ENCODE data around the gene DHPS.
"Not testable (repeated sequence)": the region's sequence is repeated elsewhere in the genome, so short reads cannot be mapped to it uniquely, and the experiment has no call there.

Gene DHPS

DNA sequence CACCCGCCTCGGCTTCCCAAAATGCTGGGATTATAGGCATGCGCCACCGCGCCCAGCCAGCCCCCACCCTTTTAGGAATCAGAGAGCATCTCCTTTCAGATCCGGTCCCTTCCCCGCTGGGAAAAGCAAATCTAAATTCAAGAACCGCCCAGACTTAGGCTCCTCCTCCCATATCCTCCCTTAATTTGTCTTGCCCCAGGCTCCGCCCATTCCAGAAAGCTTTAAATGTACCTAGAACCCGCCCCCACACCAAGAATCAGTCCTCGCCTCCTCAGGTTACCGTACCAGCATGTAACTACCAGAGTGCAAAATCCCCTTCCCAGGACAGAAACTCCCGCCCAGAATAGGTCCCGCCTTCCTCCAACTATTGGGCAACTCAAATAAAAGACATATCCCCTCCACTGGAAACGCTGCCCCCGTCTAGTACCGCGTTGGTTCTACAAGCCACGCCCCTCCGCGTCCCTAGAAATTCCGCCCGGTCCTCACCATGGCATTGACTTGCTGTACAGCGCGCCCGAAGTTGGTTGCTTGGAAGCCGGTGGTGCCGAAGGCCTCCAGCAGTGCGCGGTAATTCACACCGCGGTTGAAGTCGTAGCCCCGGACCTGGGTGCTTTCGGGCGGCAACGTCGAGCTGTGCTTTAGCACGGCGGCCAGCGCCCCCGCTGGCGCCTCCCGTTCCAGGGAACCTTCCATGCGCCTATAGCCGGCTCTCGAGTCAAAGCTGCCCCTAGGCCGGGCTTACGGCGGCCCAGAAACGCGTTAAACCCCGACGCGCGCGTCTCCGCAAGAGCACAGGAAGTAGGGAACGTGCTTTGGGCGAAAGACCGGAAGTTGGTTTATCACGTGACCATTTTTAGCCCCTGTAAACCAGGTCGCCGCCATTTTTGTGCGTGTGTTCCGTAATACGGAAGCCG lies at the start of gene DHPS:
DHPS (minus strand) TSS at position 807 of the 914 bp plus-strand sequence; CDS start at position 693, 114 bp downstream.
- peak; percentile 95 for DNase-seq (ENCODE audit: low read depth)

- no peak for DNase-seq (ENCODE audit: low read depth)
These were observed 49.7 kb upstream of the DHPS start for GRCh38 chr19:12731337-12731736.

DNA sequence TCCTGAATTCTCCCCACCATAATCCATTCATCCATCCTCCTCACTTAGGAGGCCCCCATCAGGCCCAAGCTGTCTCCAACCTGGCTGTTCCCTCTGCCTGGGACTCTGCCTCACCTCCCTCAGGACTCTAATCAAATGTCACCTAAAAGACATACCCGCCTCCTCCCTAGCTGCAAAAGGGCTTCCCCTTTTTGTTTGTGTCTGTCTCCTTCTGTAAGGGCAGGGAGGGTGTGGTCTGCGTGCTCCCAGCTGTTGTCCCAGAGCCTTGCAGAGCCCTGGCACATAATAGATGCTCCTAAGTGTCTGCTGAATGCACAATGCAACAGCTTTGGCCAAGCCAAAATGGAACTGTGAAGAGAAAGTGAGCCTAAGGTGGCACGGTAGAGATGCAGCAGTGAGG lies 48.4 kb upstream of the DHPS start:
- no peak for DNase-seq (ENCODE audit: low read depth)

DNA sequence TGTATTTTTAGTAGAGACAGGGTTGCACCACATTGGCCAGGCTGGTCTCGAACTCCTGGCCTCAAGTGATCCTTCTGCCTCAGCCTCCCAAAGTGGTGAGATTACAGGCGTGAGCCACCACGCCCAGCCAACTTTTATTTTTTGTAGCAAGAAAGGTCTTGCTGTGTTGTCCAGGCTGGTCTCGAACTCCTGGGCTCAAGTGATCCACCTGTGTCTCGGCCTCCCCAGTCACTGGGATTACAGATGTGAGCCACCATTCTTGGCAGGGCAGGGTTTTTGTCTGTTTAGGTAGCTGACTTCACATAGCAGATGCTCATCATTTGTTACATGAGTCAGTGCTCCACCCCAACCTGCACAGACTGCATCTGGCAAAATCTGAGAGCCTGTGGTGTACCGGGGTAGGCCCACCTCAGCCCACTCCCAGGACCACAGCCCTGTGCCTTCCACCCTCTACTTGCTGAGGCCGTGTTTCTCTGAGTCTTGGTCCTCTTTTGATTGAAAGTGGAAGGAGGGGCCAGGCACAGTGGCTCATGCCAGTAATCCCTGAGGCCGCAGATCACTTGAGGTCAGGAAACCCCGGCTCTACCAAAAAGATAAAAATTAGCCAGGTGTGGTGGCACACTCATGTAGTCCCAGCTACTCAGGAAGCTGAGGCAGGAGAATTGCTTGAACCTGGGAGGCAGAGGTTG lies 46.2 kb upstream of the DHPS start:
- DNase-seq (ENCODE audit: low read depth) = no peak

GRCh38 chr19:12726988-12727316 lies 45.3 kb upstream of the DHPS start:
- no peak for DNase-seq (ENCODE audit: low read depth)

- DNase-seq (ENCODE audit: low read depth) = not testable (repeated sequence)
These were observed 43.9 kb upstream of the DHPS start for GRCh38 chr19:12725612-12726011.

GRCh38 chr19:12723641-12724426 lies 42.2 kb upstream of the DHPS start, which contains the start of gene TNPO2:
TNPO2 (minus strand) TSS chr19:12723932; CDS start chr19:12720977, 2,955 bp downstream.
- DNase-seq (ENCODE audit: low read depth) = no peak

DNA sequence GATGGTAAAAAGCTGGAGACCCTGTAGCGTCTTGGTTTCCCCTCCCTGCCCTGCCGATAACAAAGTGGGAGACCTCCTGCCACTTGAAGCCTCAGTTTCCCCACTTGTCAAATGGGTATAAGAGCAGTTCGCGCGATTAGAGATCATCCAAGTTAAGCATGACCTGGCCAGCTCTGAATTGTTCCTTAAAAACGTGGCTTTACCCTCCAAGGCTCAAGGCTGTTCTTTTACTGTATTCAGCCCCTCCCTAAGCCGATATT lies 41.6 kb upstream of the DHPS start:
- DNase-seq (ENCODE audit: low read depth) = no peak

- peak; percentile 98 for DNase-seq (ENCODE audit: low read depth)
These were observed 41.1 kb upstream of the DHPS start for GRCh38 chr19:12722566-12723380.

GRCh38 chr19:12721656-12722565 lies 40.2 kb upstream of the DHPS start:
- no peak for DNase-seq (ENCODE audit: low read depth)

DNA sequence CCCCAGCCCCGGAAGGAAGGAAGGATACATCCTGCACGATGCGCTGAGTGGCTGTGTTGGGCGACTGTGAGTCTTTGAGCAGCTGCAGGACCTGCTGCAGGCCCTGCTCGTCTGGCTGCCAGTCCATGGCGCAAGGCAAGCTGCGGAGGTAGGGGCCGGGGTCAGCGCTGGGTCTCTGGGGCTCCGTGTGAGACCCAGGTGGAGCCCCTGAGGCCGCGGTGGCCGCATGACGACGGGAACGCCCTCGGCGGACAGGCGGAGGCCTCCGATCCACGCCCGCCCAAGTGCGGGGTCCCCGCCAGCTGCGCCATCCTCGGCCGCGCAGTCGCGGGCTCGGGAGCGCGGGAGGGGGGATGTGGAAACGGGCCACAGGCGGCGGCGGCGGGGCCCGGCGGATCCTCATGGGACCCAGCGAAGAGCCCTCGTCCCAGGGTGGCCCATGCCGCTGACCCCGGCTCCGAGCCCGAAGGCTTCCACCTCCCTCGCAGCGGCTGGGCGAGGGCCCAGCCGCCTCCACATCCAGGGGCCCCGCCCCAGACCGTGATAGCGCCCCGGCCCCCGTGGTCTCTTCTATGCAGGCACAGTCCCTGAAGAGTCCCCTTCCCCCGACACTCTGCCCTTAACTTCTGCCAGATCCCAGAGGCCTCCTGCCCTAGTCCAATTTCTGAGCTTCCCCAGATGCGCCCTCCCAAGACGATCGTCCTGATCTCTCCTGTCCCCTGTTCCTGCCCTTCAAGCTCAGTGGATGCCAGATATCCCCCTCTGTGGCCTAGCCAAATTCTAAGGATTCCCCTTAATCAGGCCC lies 39.4 kb upstream of the DHPS start:
- no peak for DNase-seq (ENCODE audit: low read depth)

- DNase-seq (ENCODE audit: low read depth) = no peak
These were observed 38.6 kb upstream of the DHPS start for GRCh38 chr19:12720296-12720695.

DNA sequence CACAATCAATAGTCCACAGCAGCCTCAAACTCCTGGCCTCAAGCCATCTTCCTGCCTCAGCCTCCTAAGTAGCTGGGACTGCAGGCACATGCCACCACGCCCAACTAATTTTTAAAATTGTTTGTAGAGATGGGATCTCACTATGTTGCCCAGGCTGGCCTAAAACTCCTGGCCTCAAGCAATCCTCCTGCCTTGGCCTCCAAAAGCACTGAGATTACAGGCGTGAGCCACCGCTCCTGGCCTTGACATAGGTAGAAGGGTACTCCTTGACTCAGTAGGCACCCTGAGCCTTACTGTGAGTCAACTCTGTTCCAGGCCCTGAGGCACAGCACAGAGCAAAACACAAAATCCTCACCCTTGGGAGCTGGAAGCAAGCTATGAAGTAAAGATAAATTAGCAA lies 34.2 kb upstream of the DHPS start:
- no peak for DNase-seq (ENCODE audit: low read depth)

DNA sequence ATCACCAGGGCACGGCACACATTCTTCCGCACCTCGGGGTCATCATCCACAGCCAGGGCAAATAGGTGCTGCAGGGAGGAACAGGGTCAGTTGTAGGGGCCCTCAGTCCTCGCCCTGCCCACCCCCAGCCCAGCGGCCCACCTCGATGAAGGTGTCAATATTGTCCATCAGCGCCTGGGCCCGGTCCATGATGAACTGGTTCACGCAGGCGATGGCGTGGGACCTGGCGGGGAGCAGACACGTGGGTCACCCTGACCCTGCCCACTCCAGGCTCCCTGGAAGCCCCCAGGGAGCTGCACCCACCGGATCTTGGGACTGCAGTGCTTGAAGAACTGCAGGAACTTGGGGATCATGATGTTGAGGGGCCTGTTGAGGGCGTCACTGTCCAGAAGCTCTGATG lies 33.4 kb upstream of the DHPS start:
- no peak for DNase-seq (ENCODE audit: low read depth)

GRCh38 chr19:12713304-12713703 lies 31.6 kb upstream of the DHPS start:
- DNase-seq (ENCODE audit: low read depth) = not testable (repeated sequence)

DNA sequence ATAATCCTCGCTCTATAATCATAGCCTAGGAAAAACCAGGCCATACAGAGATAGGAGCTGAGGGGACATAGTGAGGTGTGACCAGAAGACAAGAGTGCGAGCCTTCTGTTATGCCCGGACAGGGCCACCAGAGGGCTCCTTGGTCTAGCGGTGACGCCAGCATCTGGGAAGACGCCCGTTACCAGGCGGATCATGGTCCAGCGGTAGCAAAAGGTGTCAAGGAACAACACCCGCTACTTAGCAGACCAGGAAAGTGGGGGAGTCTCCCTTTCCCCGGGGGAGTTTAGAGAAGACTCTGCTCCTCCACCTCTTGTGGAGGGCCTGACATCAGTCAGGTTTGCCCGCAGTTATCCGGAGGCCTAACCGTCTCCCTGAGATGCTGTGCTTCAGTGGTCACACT lies 30.4 kb upstream of the DHPS start:
- DNase-seq (ENCODE audit: low read depth) = not testable (repeated sequence)

DNA sequence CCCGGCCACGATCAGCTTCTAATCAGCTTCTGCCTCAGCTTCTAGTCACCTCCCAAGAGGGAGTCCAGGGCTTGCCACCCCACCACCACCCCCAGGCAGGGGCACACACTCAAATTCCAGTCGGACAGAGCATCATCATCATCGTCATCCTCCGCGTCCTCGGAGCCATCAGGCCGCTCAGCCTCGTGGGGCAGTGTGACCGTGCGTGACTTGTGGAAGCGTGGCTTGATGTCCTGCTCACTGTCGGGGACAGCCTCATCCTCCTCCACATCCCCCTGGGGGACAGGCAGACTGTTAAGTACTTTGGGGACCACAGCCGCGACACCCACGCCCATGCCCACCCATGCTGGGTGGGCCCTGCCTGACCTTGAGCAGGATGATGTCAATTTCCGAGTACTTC lies 29.5 kb upstream of the DHPS start:
- DNase-seq (ENCODE audit: low read depth) = no peak

GRCh38 chr19:12708641-12709040 lies 27.0 kb upstream of the DHPS start:
- no peak for DNase-seq (ENCODE audit: low read depth)

DNA sequence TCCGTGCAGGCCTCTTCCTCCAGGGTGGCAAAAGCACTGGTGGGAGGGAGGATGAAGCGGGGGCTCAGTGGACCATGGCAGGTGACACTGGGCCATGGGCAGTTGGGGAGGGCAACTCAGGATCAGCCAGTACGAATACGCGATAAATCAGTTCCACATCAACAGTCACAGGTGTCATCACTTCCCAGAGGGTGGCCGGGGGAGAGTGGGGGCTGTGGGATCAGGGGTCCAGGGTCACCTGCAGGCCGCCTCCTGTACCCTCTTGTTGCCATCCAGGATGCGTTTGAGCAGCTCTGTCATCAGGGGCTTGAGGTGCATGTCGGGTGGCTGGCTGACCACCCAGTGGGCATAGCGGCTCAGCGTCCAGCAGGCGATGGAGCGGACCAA lies 24.6 kb upstream of the DHPS start:
- no peak for DNase-seq (ENCODE audit: low read depth)
